Retinal pigment epithelial cell (primary cell): ENCODE data around the gene NACC2.
"Not testable (repeated sequence)": the region's sequence is repeated elsewhere in the genome, so short reads cannot be mapped to it uniquely, and the experiment has no call there.

Source experiments
- DNase-seq: peaks from one replicate; pipeline ENCODE4 v3.0.0-alpha.2; 2010; ENCODE audit warnings: low read depth
- H3K4me3 ChIP-seq: 2 replicates; pipeline ENCODE4 v1.5.1; 2011; ENCODE audit warnings: mild to moderate bottlenecking, low read length, control low read depth, moderate library complexity
- CTCF ChIP-seq: conservative IDR thresholded peaks from 2 replicates; pipeline ENCODE4 v1.5.1; 2011; ENCODE audit warnings: low read depth, low read length, control low read depth, inconsistent platforms

NACC2 gene

GRCh38 chr9:136036848-136037247, 58.2 kb downstream of the NACC2 start:
- no peak for TF ChIP-seq CTCF
- no peak for DNase-seq
- no peak overlapping the region for H3K4me3 ChIP-seq

GRCh38 chr9:136036050-136036449, 59.0 kb downstream of the NACC2 start:
- TF ChIP-seq CTCF, result no peak
- H3K4me3 ChIP-seq, result no peak overlapping the region
- no peak for DNase-seq

- DNase-seq, result no peak
- no peak for TF ChIP-seq CTCF
- no peak overlapping the region for H3K4me3 ChIP-seq
Measured at GRCh38 chr9:136031741-136032730, 63.1 kb downstream of the NACC2 start.

DNA sequence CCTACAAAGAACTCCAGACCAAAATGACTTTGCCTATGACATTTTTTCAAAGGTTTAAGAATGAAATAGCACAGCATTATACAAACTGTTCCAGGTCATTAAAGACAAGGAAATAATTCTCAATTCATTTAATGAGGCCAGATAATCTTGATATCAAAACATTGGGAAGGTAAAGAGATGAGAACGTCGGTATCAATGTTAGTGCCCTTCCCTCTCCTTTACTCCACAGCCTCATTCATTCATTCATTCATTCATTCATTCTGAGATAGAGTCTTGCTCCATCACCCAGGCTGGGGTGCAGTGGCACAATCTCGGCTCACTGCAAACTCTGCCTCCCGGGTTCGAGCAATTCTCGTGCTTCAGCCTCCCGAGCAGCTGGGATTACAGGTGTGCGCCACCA, 64.0 kb downstream of the NACC2 start:
- H3K4me3 ChIP-seq, result no peak overlapping the region
- TF ChIP-seq CTCF, result no peak

DNA sequence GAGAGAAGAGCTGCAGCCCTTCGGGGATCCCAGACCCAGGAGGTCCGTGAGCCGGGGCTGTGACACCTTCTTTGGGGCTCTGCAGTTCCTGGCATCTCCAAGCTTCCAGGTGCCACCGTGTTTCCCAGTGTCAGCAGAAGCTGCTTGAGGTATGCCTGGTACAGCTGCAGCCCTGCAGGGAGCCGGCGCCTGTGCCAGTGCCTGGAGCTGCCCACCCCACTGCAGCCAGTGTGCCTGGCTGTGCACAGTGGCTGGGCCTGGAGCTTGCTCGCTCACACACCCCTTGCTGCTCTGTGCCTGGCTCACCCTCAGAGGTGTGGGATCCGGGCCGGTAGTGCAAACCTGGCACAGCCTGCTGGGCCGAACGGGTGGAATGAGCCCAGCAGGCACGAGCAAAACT, 65.5 kb downstream of the NACC2 start:
- DNase-seq, result no peak
- no peak overlapping the region for H3K4me3 ChIP-seq
- TF ChIP-seq CTCF, result no peak

More for the DNA sequence above, 64.0 kb downstream of the NACC2 start:
- no peak for DNase-seq

DNA sequence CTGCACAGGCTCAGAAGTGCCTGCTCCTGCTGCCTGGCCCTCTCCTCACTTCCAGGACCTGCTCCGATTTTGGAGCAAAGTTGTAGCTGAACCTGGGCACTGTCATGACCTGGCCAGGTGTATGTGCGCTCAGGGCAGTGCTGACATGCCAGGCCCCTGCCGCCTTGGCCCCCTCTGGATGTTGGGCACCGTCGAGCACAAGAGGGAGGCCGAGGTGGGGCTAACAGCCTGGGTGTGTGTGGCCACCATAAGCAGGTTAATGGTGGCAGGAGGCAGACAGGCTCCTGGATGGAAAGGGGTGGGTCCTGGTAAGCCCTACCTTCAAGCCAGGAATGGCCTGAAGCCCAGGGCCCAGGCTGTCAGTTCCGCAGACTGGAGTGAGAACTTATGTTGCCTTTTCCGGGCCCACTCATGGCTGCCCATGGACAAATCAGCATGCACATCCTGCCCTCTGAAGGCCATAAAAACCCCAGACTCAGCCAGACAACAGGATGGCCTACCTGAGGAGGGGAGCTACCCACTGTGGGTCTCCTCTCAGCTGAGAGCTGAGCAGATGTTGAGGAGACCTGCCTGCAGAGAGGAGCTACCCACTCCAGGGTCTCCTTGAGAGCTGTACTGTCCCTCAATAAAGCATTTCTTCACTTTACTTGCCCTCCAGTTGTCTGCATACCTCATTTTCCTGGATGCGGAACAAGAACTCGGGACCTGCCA, 66.2 kb downstream of the NACC2 start:
- DNase-seq, result no peak
- no peak overlapping the region for H3K4me3 ChIP-seq
- no peak for TF ChIP-seq CTCF

GRCh38 chr9:136026943-136027289, 68.2 kb downstream of the NACC2 start:
- not testable (repeated sequence) for H3K4me3 ChIP-seq, DNase-seq
